Transverse colon (tissue), 4 donors: Measurements from ENCODE around the gene GLI2. TPM values are rescaled to one million over a fixed set of nuclear protein-coding genes. Genes with fewer than 3 reads are reported as not detected.

Experiments
- DNase-seq: peaks from one replicate; pipeline ENCODE4 v3.0.0-alpha.2; 2019
- H3K27ac ChIP-seq, 4 donors: fragments of 200-600 bp; sonication (generic); 2 replicates each; pipeline ENCODE4 v1.5.1; 2016 to 2018; ENCODE audit warnings: inconsistent platforms in 4 of 4
- H3K27me3 ChIP-seq: fragments of 200-600 bp; sonication (generic); 2 replicates; pipeline ENCODE4 v1.5.1; 2017; ENCODE audit warnings: inconsistent platforms
- H3K36me3 ChIP-seq, 4 donors: fragments of 200-600 bp; sonication (generic); 2 replicates each; pipeline ENCODE4 v1.5.1; 2017 to 2019; ENCODE audit warnings: inconsistent platforms in 4 of 4
- H3K4me1 ChIP-seq, 4 donors: fragments of 200-600 bp; sonication (generic); 2 replicates each; pipeline ENCODE4 v1.5.1; 2017 to 2020; ENCODE audit warnings: inconsistent platforms in 4 of 4
- H3K4me3 ChIP-seq, 4 donors: fragments of 200-600 bp; sonication (generic); 1 replicate in 1 of 4; 2 replicates in 3 of 4; pipeline versions ENCODE4 v1.5.1 to v1.6.1; 2017 to 2019; ENCODE audit warnings: inconsistent platforms in 4 of 4
- H3K9me3 ChIP-seq, 2 donors: fragments of 200-600 bp; sonication (generic); 2 replicates each; pipeline ENCODE4 v1.5.1; 2017 to 2019; ENCODE audit warnings: inconsistent platforms in 2 of 2
- CTCF ChIP-seq, 5 experiments: fragments of 200-600 bp in 3 of 5; fragments of 450-650 bp in 2 of 5; sonication (generic) in 3 of 5; IDR thresholded peaks; 1 replicate in 2 of 5; 2 replicates in 3 of 5; pipeline ENCODE4 v1.5.1; 2016 to 2017; ENCODE audit warnings: antibody characterized with exemption in 5 of 5, inconsistent platforms in 3 of 5, mild to moderate bottlenecking in 2 of 5, moderate library complexity in 1 of 5
- EP300 ChIP-seq: sonication (generic); formaldehyde crosslinking; IDR thresholded peaks from one replicate; pipeline ENCODE4 v1.6.1; 2017; ENCODE audit warnings: antibody characterized with exemption, low read depth
- POLR2A ChIP-seq: fragments of 450-650 bp; IDR thresholded peaks from one replicate; pipeline ENCODE4 v1.6.1; 2016; ENCODE audit warnings: antibody characterized with exemption, mild to moderate bottlenecking, moderate library complexity
- POLR2AphosphoS5 ChIP-seq, 3 donors: sonication (generic); formaldehyde crosslinking; IDR thresholded peaks; one replicate each; pipeline ENCODE4 v1.6.1; 2016; ENCODE audit warnings: antibody characterized with exemption in 3 of 3
- WGBS, 2 donors: methylation state at CpG; one replicate each; pipeline ENCODE4 v1.1.5; 2018; ENCODE audit warnings: low coverage in 1 of 2; 5-methylcytosine and 5-hydroxymethylcytosine counted together
- in situ Hi-C, 4 donors: fragments of 200-750 bp; cut with MboI; loops; one replicate each; pipeline versions ENCODE4 v1.15.0 to v1.15.1; 2017; ENCODE audit warnings: low sequenced_read_pairs in 3 of 4, low pct_ligation_motif_present in 1 of 4, low pct_unique_long_range_greater_than_20kb in 1 of 4
- intact Hi-C: fragments of 100-400 bp; cut with DNase I; formaldehyde crosslinking; loops from one replicate; pipeline ENCODE4 v1.15.1; 2023; ENCODE audit warnings: low total_unique reads
- total RNA-seq, 4 donors: library from RNA; depleted of rRNA; stranded (reverse); fragments of >200 nt; gene quantifications; one replicate each; pipeline ENCODE4 v1.1.0, GENCODE V29; 2016

The GLI2 gene
- total RNA-seq, 4 donors from 2014 or later, result 1.1 to 15.1 (median 4.2) TPM

GRCh38 chr2:120694034-120694433, 41.6 kb upstream of the GLI2 start:
- H3K27ac ChIP-seq, result no peak overlapping the region
- no peaks in the 10 kb centered on the region for H3K36me3 ChIP-seq
- intact Hi-C loops (loop anchor here (2.0 kb wide), 1 partner anchor 387 kb away; no protein-coding TSS in a partner anchor), in situ Hi-C loops (loop anchor here in 3 of 4 donors (5.0 to 25.0 kb wide), 4 partner anchors 381 to 668 kb away; no protein-coding TSS in a partner anchor)
- DNase-seq, result no peak
- TF ChIP-seq CTCF (IDR thresholded peaks at IDR 0.05), result no peak
- no peak for TF ChIP-seq EP300
- TF ChIP-seq POLR2A, result no peak
- no peak for TF ChIP-seq POLR2AphosphoS5 (IDR thresholded peaks at IDR 0.05)
- H3K4me1 ChIP-seq, result no peaks in the 10 kb centered on the region
- no peak overlapping the region for H3K4me3 ChIP-seq
- H3K27me3 ChIP-seq, result peaks cover 45% of the 10 kb centered on the region
- WGBS, 2 donors, result 72 to 73% methylated on average over 4 of the region's 4 CpGs
- H3K9me3 ChIP-seq, result no peaks in the 10 kb centered on the region

- in situ Hi-C loops, result loop anchor here in 3 of 4 donors (5.0 to 25.0 kb wide), 3 partner anchors 377 to 665 kb away; no protein-coding TSS in a partner anchor
- WGBS, 2 donors, result 74 to 76% methylated on average over 2 of the region's 2 CpGs
- TF ChIP-seq EP300 (no peak), POLR2A (no peak), POLR2AphosphoS5 (IDR thresholded peaks at IDR 0.05) (no peak), CTCF (IDR thresholded peaks at IDR 0.05) (no peak)
- H3K4me3 ChIP-seq, result no peak overlapping the region
- peaks cover 45% of the 10 kb centered on the region for H3K27me3 ChIP-seq
- intact Hi-C loops, result loop anchor here (5.0 kb wide), 1 partner anchor 1160 kb away; no protein-coding TSS in a partner anchor
- H3K4me1 ChIP-seq, result no peaks in the 10 kb centered on the region
- H3K27ac ChIP-seq, result no peak overlapping the region
- no peaks in the 10 kb centered on the region for H3K9me3 ChIP-seq
- no peak for DNase-seq
- no peaks in the 10 kb centered on the region for H3K36me3 ChIP-seq
These were observed 38.2 kb upstream of the GLI2 start for GRCh38 chr2:120697471-120697870.

- intact Hi-C loops, result loop anchor here (5.0 kb wide), 1 partner anchor 1158 kb away; no protein-coding TSS in a partner anchor
- Histone ChIP-seq H3K36me3 (no peaks in the 10 kb centered on the region), H3K4me1 (no peaks in the 10 kb centered on the region), H3K9me3 (no peaks in the 10 kb centered on the region), H3K27me3 (peaks cover 41% of the 10 kb centered on the region), H3K4me3 (no peak overlapping the region), H3K27ac (no peak overlapping the region)
- in situ Hi-C loops, result loop anchor here in 3 of 4 donors (5.0 to 25.0 kb wide), 3 partner anchors 376 to 663 kb away; no protein-coding TSS in a partner anchor
- DNase-seq, result no peak
- no peak for TF ChIP-seq CTCF (IDR thresholded peaks at IDR 0.05)
- no peak for TF ChIP-seq POLR2A
- TF ChIP-seq EP300, result no peak
- no peak for TF ChIP-seq POLR2AphosphoS5 (IDR thresholded peaks at IDR 0.05)
- WGBS, 2 donors, result 41% methylated on average over 3 of the region's 3 CpGs; no CpG with 5 or more reads in 1 of the 2 donors
These were observed 36.4 kb upstream of the GLI2 start for GRCh38 chr2:120699292-120699691.

GRCh38 chr2:120700659-120701058, 35.0 kb upstream of the GLI2 start:
- Histone ChIP-seq H3K27ac (no peak overlapping the region), H3K9me3 (no peaks in the 10 kb centered on the region), H3K36me3 (no peaks in the 10 kb centered on the region), H3K4me1 (no peaks in the 10 kb centered on the region), H3K4me3 (no peak overlapping the region), H3K27me3 (peaks cover 30% of the 10 kb centered on the region)
- TF ChIP-seq POLR2AphosphoS5 (IDR thresholded peaks at IDR 0.05) (no peak), POLR2A (no peak), CTCF (IDR thresholded peaks at IDR 0.05) (no peak), EP300 (no peak)
- intact Hi-C loops, result no loop called here
- no peak for DNase-seq
- WGBS, 2 donors, result 91 to 95% methylated on average over 4 of the region's 4 CpGs
- in situ Hi-C loops, result no loop called here
